Activated naive CD4-positive, alpha-beta T cell treated with anti-CD3 and anti-CD28 coated beads, Interleukin-2, amount 50 U/mL, for 72 hours (primary cell): Measurements from ENCODE around the gene ANKS1B. TPM values are rescaled to one million over a fixed set of nuclear protein-coding genes. Genes with fewer than 3 reads are reported as not detected.
"Not testable (repeated sequence)": the region's sequence is repeated elsewhere in the genome, so short reads cannot be mapped to it uniquely, and the experiment has no call there.

Experiments
- ATAC-seq, 2 donors: fragments of 150-1000 bp; cut with Tn5 transposase; 2 replicates each; pipeline ENCODE4 v1.10.0; 2021; ENCODE audit warnings: mild to moderate bottlenecking in 2 of 2, moderate library complexity in 2 of 2
- DNase-seq, 2 donors: peaks; one replicate each; pipeline ENCODE4 v3.0.0; 2021 to 2022; ENCODE audit warnings: low spot score in 2 of 2
- H3K27ac Mint-ChIP-seq, 2 donors: one replicate each; pipeline ENCODE4 v1.8.0; 2022; ENCODE audit warnings: mild to moderate bottlenecking in 2 of 2, mixed read lengths in 2 of 2
- H3K36me3 Mint-ChIP-seq, 2 donors: one replicate each; pipeline ENCODE4 v1.8.0; 2022; ENCODE audit warnings: mixed read lengths in 2 of 2
- H3K9me3 Mint-ChIP-seq, 2 donors: one replicate each; pipeline ENCODE4 v1.8.0; 2022; ENCODE audit warnings: mixed read lengths in 2 of 2
- total RNA-seq, 2 donors: library from RNA; stranded (reverse); gene quantifications; one replicate each; pipeline ENCODE4 v1.2.3, GENCODE V29; 2022

ANKS1B gene
- total RNA-seq, 2 donors from 2014 or later = 0.16 TPM; not detected in 1

- no peak overlapping the region for H3K27ac Mint-ChIP-seq
- DNase-seq (no peak), ATAC-seq (no peak)
- no peaks in the 10 kb centered on the region for H3K9me3 Mint-ChIP-seq
- H3K36me3 Mint-ChIP-seq = no peaks in the 10 kb centered on the region
Observed at GRCh38 chr12:99824900-99825542, 159.7 kb downstream of the ANKS1B start.

GRCh38 chr12:99822273-99822672, 162.5 kb downstream of the ANKS1B start:
- no peak for DNase-seq
- no peaks in the 10 kb centered on the region for H3K9me3 Mint-ChIP-seq

GRCh38 chr12:99810718-99811593, 173.8 kb downstream of the ANKS1B start:
- DNase-seq = no peak
- no peaks in the 10 kb centered on the region for H3K9me3 Mint-ChIP-seq
- no peak for ATAC-seq
- H3K36me3 Mint-ChIP-seq = no peaks in the 10 kb centered on the region
- no peak overlapping the region for H3K27ac Mint-ChIP-seq

More at GRCh38 chr12:99822273-99822672, 162.5 kb downstream of the ANKS1B start:
- no peak overlapping the region for H3K27ac Mint-ChIP-seq
- ATAC-seq = no peak
- no peaks in the 10 kb centered on the region for H3K36me3 Mint-ChIP-seq

- peaks cover 1 to 2% of the 10 kb centered on the region in 2 donors for H3K9me3 Mint-ChIP-seq
- no peaks in the 10 kb centered on the region for H3K36me3 Mint-ChIP-seq
- DNase-seq (no peak), ATAC-seq (no peak)
- H3K27ac Mint-ChIP-seq = no peak overlapping the region
Observed at GRCh38 chr12:99809909-99810308, 174.8 kb downstream of the ANKS1B start.

GRCh38 chr12:99806304-99806703, 178.4 kb downstream of the ANKS1B start:
- no peaks in the 10 kb centered on the region for H3K36me3 Mint-ChIP-seq
- peaks cover 5 to 6% of the 10 kb centered on the region in 2 donors for H3K9me3 Mint-ChIP-seq
- ATAC-seq = no peak
- DNase-seq = no peak
- no peak overlapping the region for H3K27ac Mint-ChIP-seq

- Mint-ChIP-seq H3K27ac (no peak overlapping the region), H3K36me3 (no peaks in the 10 kb centered on the region), H3K9me3 (peaks cover 5 to 6% of the 10 kb centered on the region in 2 donors)
- ATAC-seq = no peak
- DNase-seq = no peak
Observed at GRCh38 chr12:99804715-99805114, 180.0 kb downstream of the ANKS1B start.

GRCh38 chr12:99800605-99801004, 184.1 kb downstream of the ANKS1B start:
- H3K9me3 Mint-ChIP-seq = peaks cover 11 to 13% of the 10 kb centered on the region in 2 donors
- no peaks in the 10 kb centered on the region for H3K36me3 Mint-ChIP-seq
- ATAC-seq = no peak
- no peak overlapping the region for H3K27ac Mint-ChIP-seq
- no peak for DNase-seq

- not testable (repeated sequence) for ATAC-seq, H3K36me3 Mint-ChIP-seq, H3K27ac Mint-ChIP-seq, DNase-seq
- H3K9me3 Mint-ChIP-seq = peaks cover 10 to 13% of the 10 kb centered on the region in 2 donors
Observed at GRCh38 chr12:99797931-99798330, 186.8 kb downstream of the ANKS1B start.

- ATAC-seq (no peak), DNase-seq (no peak)
- H3K27ac Mint-ChIP-seq = no peak overlapping the region
- peaks cover 3 to 6% of the 10 kb centered on the region in 2 donors for H3K9me3 Mint-ChIP-seq
- H3K36me3 Mint-ChIP-seq = no peaks in the 10 kb centered on the region
Observed at GRCh38 chr12:99783421-99783820, 201.3 kb downstream of the ANKS1B start.

GRCh38 chr12:99772274-99772673, 212.5 kb downstream of the ANKS1B start:
- H3K9me3 Mint-ChIP-seq = no peaks in the 10 kb centered on the region
- no peak for ATAC-seq
- H3K36me3 Mint-ChIP-seq = no peaks in the 10 kb centered on the region

GRCh38 chr12:99771659-99772058, 213.1 kb downstream of the ANKS1B start:
- no peak for ATAC-seq
- H3K27ac Mint-ChIP-seq = no peak overlapping the region

More at GRCh38 chr12:99772274-99772673, 212.5 kb downstream of the ANKS1B start:
- no peak overlapping the region for H3K27ac Mint-ChIP-seq
- DNase-seq = no peak

GRCh38 chr12:99769396-99769980, 215.2 kb downstream of the ANKS1B start:
- DNase-seq (no peak), ATAC-seq (no peak)
- no peaks in the 10 kb centered on the region for H3K36me3 Mint-ChIP-seq
- H3K27ac Mint-ChIP-seq = no peak overlapping the region
- H3K9me3 Mint-ChIP-seq = peaks cover 0 to 3% of the 10 kb centered on the region in 2 donors

More at GRCh38 chr12:99771659-99772058, 213.1 kb downstream of the ANKS1B start:
- H3K9me3 Mint-ChIP-seq = no peaks in the 10 kb centered on the region
- no peaks in the 10 kb centered on the region for H3K36me3 Mint-ChIP-seq
- no peak for DNase-seq

- DNase-seq = no peak
- ATAC-seq = no peak
- Mint-ChIP-seq H3K36me3 (no peaks in the 10 kb centered on the region), H3K9me3 (peaks cover 0 to 3% of the 10 kb centered on the region in 2 donors), H3K27ac (no peak overlapping the region)
Observed at GRCh38 chr12:99768758-99769157, 216.0 kb downstream of the ANKS1B start.

- ATAC-seq = no peak
- DNase-seq = no peak
- no peaks in the 10 kb centered on the region for H3K36me3 Mint-ChIP-seq
- no peak overlapping the region for H3K27ac Mint-ChIP-seq
- H3K9me3 Mint-ChIP-seq = peaks cover 0 to 8% of the 10 kb centered on the region in 2 donors
Observed at GRCh38 chr12:99767809-99768208, 216.9 kb downstream of the ANKS1B start.

- no peak for DNase-seq
- Mint-ChIP-seq H3K9me3 (peaks cover 1 to 8% of the 10 kb centered on the region in 2 donors), H3K27ac (no peak overlapping the region), H3K36me3 (no peaks in the 10 kb centered on the region)
- ATAC-seq = no peak
Observed at GRCh38 chr12:99766408-99766807, 218.3 kb downstream of the ANKS1B start.

- H3K36me3 Mint-ChIP-seq = no peaks in the 10 kb centered on the region
- ATAC-seq (no peak), DNase-seq (no peak)
- H3K9me3 Mint-ChIP-seq = peaks cover 8 to 9% of the 10 kb centered on the region in 2 donors
- H3K27ac Mint-ChIP-seq = no peak overlapping the region
Observed at GRCh38 chr12:99765469-99766114, 219.1 kb downstream of the ANKS1B start.

GRCh38 chr12:99759444-99759843, 225.3 kb downstream of the ANKS1B start:
- Mint-ChIP-seq H3K27ac (no peak overlapping the region), H3K9me3 (peaks cover 16 to 18% of the 10 kb centered on the region in 2 donors), H3K36me3 (peaks cover 0 to 3% of the 10 kb centered on the region in 2 donors)
- ATAC-seq = no peak
- no peak for DNase-seq
